ENCODE data around the gene ACTL8.

Gene ACTL8

DNA sequence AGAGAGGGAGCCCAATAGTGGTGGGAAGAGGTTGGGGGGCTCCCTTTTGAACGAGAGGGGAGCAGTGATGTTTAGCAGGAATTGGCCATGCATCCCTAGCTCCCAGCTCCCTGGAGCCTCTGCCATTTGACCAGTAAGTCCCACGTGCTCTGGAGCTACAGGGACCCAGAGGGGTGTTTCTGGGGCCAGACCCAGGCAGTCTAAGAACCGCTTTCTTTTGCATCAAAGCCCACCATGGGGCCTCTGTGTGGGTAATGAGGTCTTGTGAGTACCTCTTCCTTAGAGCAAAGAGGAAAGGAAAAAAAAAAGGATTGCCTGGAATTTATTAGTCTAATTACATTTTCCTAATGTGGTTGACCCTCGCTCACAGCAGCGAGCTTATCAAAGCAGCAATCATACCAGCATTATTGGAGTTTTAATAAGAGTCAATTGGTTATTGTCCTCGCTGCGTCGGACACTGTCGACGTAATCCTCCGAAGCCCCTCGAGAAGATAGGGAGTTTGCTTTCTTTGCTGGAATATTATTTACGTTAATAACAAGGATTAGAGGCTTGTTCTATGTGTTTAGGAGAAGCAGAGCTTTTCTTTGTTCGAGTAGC lies 17.6 kb downstream of the ACTL8 start:
- no peak for DNase-seq (ENCODE audit: low read depth)

DNA sequence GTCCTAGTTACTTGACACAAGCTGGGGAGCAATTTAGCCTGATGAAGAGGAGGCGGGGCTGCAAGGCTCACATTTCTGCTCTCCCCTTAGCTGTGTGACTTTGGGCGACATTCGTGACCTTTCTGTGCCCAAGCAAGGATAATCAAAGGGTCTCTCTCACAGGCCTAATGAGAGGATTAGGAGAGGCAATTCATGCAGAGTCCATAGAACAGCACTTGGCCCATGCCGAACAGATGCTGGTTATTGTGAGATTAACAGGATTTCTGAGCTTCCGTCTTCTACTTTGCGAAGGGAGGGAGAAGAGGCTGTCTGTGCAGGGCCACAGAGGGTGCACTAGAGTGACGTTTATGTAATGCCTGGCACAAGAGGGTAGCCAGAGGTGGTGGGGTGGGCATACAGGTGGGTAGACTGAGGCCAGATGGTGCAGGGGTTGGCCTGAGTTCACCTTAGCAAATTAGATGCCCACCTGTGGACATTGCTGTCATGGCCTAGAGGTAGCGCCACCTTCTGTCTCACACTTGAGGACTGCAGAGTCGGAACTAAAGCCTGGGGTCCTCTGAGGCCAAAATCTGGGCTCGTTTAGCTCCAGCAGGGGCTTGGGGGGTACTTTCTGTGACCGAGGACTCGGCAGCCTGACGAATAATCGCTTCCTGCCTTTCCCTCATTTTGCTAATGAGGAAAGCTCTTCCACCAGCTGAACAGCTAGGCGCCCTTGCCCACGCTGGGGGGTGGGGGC lies 18.6 kb downstream of the ACTL8 start:
- no peak for DNase-seq (ENCODE audit: low read depth)

DNA sequence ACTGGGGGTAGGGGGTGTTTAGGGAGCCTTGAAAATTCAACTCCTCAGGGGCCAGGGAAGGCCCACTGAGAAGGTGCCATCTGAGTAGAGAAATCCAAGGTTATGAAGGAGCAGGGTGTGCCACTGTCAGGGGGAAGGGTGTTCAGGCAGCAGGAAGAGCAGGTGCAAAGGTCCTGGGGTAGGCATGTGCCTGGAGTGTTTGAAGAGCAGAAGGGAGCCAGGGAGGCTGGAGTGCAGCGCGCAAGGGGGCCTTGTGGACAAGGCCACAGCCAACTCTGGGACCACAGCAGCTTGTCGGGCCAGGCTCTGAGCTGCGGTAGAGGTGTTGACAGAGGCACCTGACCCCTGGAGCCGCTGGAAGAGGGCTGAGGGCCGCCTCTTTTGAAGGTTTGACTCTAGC lies 19.3 kb downstream of the ACTL8 start:
- DNase-seq (ENCODE audit: low read depth): no peak

- DNase-seq (ENCODE audit: low read depth): no peak
Measured at GRCh38 chr1:17775796-17776195, 20.7 kb downstream of the ACTL8 start.

GRCh38 chr1:17776426-17776825 lies 21.3 kb downstream of the ACTL8 start:
- DNase-seq (ENCODE audit: low read depth): no peak

GRCh38 chr1:17777330-17777729 lies 22.2 kb downstream of the ACTL8 start:
- DNase-seq (ENCODE audit: low read depth): no peak

GRCh38 chr1:17777818-17778217 lies 22.7 kb downstream of the ACTL8 start:
- no peak for DNase-seq (ENCODE audit: low read depth)

DNA sequence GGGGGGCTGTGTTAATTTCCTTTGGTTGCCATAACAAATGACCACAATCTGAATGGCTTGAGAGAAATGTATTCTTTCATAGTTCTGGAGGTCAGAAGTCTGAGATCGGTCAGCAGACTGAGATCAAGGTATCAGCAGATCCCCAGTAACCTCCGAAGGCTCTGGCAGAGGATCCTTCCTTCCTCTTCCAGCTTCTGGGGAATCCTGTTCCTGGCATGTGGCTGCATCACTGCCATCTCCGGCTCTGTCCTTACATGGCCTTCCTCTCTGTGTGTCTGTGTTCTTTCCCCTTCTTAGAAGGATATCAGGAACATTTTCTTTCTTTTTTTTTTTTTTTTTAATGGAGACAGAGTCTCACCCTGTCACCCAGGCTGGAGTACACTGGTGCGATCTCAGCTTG lies 25.8 kb downstream of the ACTL8 start:
- no peak for DNase-seq (ENCODE audit: low read depth)

- no peak for DNase-seq (ENCODE audit: low read depth)
Measured at GRCh38 chr1:17789926-17790325, 34.8 kb downstream of the ACTL8 start.

GRCh38 chr1:17790383-17791054 lies 35.4 kb downstream of the ACTL8 start:
- DNase-seq (ENCODE audit: low read depth): no peak

- DNase-seq (ENCODE audit: low read depth): no peak
Measured at GRCh38 chr1:17791055-17791390, 35.9 kb downstream of the ACTL8 start.

DNA sequence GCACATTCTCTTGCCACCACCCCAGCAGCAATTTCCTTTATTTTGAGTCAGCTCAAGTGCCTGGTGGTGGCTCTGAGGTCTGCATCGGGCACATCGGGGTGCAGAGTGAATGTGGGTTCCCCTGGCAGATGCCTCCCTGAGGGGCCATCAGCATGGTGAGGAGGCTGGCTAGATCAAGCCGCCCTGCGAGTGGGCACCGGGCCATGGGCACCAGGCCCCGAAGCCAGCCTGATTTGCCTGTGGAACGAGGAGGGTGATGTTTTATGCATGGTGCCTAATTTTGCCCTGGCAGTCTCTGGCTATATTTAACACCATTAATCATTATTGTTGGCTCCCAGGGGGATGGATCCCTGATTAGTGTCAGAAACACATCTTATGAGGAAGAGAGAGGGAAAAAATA lies 36.3 kb downstream of the ACTL8 start:
- DNase-seq (ENCODE audit: low read depth): no peak

- DNase-seq (ENCODE audit: low read depth): no peak
Measured at GRCh38 chr1:17792421-17792820, 37.3 kb downstream of the ACTL8 start.

- no peak for DNase-seq (ENCODE audit: low read depth)
Measured at GRCh38 chr1:17795081-17795809, 40.1 kb downstream of the ACTL8 start.

- DNase-seq (ENCODE audit: low read depth): no peak
Measured at GRCh38 chr1:17795836-17796645, 40.9 kb downstream of the ACTL8 start.

DNA sequence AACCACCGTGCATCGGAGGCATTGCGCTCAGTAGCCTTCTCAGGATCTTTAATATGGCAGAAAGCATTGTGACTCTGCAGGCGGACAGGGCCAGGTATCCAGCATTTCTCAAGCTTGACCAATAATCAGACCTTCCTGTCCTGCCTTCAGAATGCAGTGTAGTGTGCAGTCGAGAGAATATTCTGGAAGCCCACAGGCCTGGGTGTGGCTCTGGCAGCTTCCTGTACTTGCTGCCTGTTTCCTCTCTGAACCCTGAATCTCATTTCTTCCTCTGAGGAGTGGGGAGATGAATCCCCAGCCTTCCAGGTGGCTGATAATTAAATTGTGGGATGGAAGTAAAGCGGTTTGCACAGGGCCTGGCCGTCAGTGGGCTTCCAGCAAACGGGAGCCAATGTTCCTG lies 42.3 kb downstream of the ACTL8 start:
- DNase-seq (ENCODE audit: low read depth): no peak

DNA sequence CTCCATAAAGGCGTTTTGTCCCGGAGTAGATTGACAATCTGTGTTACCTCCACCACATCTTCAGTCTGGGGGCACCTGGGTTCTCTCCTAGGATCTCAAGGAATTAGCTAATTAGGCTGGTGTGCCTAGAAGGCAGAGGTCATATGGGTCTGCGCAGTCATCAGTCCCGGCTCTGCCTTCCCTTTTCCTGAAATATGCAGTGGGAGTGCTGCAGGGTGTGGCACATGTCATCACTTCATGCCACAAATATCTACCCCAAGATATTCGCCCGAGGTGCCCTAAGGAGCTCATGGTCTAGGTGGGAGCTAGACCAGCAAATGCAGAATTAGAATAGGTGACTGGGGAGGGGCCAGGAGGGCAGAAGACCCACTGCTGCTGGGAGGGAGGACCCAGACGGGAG lies 42.9 kb downstream of the ACTL8 start:
- no peak for DNase-seq (ENCODE audit: low read depth)

DNA sequence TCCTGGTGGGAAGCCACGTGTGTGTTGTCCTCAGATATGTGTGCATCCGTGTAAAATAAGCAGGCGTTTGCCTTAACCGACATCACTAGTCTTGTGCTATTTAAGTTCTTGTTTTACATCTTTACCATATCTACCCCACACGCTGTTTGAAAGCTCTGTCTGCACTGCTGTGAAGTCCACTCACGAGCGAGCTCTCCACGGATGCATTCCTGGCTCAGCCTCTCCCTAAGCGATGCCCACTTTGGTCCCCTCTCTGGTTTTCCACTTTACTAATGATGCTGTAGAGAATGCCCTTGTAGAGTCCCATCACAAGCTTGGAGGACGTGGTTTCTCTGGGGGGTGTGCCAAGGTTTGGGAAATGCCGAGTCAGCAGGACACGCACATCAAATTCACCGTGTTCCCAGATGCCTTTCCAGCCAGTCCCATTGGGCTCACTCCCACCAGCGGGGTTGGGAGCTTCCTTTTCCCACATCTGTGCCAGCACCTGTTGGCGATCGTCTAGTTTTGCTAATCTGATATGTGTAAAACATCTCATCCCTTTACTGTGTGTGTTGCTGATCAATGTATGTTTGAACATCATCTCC lies 43.8 kb downstream of the ACTL8 start:
- no peak for DNase-seq (ENCODE audit: low read depth)

DNA sequence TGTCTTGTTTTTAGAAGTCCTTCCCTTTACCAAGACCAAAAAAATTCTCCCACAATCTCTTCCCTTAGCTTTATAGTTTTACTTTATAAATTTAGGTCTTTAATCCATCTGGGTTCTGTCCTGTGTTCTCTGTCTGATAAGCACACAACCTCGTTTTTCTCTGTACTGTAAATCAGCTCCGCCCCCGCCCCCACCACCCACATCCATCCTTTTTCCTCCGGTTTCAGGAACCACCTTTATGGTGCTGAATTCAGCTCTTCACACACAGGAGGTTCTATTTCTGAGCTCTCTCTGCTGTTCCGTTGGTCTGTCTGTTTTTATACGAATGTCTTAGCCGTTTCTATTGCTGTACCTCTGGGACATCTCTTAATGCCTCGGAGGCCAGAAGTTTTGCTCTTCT lies 44.5 kb downstream of the ACTL8 start:
- DNase-seq (ENCODE audit: low read depth): no peak

DNA sequence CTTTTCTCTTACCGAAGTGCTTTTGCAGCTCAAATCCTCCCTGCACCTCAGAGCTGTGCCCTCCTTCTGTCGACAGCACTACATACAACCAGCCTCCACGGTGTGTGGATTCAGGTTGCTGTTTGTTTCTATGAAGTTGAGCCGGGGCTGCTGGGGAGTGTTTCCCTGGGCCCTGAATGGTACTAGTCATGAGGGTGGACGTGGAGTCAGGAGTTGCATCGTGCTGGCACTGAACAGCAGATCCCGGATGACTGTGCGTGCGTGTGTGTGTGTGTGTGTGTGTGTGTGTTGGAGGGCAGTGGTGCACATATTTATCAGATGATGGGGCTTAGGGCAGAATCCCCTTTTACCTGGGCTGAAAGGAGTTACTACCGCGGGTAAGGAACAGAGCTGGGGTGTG lies 47.0 kb downstream of the ACTL8 start:
- DNase-seq (ENCODE audit: low read depth): no peak

- no peak for DNase-seq (ENCODE audit: low read depth)
Measured at GRCh38 chr1:17802945-17803344, 47.8 kb downstream of the ACTL8 start.
